Keratinocyte (primary cell): ENCODE results near the gene ATP6V1G3. TPM values are rescaled to one million over a fixed set of nuclear protein-coding genes. Genes with fewer than 3 reads are reported as not detected.

Experiments used
- DNase-seq: peaks from one replicate; pipeline ENCODE4 v3.0.0-alpha.2; 2011; ENCODE audit warnings: low read depth, missing footprints, low spot score
- FAIRE-seq: peaks from 2 replicates; lab custom pipeline; 2011; peaks lifted over from hg19 to GRCh38; lab: Jason Lieb, UNC
- H2AFZ ChIP-seq: 2 replicates; pipeline ENCODE4 v1.6.0; 2012; ENCODE audit warnings: low read length, control low read depth, inconsistent platforms; ENCODE audit not compliant: control insufficient read depth
- H3K27ac ChIP-seq: 2 replicates; pipeline ENCODE4 v1.5.1; 2011; ENCODE audit warnings: low read length; ENCODE audit not compliant: control insufficient read depth, insufficient read depth
- H3K27me3 ChIP-seq: 3 replicates; pipeline ENCODE4 v1.6.0; 2011; ENCODE audit warnings: low read length; ENCODE audit not compliant: control insufficient read depth, insufficient read depth; ENCODE audit errors: extremely low read depth
- H3K36me3 ChIP-seq, 2 experiments: 2 replicates in 1 of 2; 3 replicates in 1 of 2; pipeline ENCODE4 v1.5.1; 2011; ENCODE audit warnings: low read length in 2 of 2, mild to moderate bottlenecking in 1 of 2; ENCODE audit not compliant: control insufficient read depth in 2 of 2, insufficient read depth in 2 of 2; ENCODE audit errors: extremely low read depth in 1 of 2
- H3K4me1 ChIP-seq: 3 replicates; pipeline ENCODE4 v1.5.1; 2011; ENCODE audit warnings: low read length; ENCODE audit not compliant: control insufficient read depth, insufficient read depth; ENCODE audit errors: extremely low read depth
- H3K4me2 ChIP-seq: 3 replicates; pipeline ENCODE4 v1.6.0; 2011; ENCODE audit warnings: low read depth, low read length; ENCODE audit not compliant: control insufficient read depth, insufficient read depth; ENCODE audit errors: extremely low read depth
- H3K4me3 ChIP-seq, 3 experiments: fragments of 200-600 bp in 1 of 3; sonication (generic) in 1 of 3; 2 replicates in 2 of 3; 3 replicates in 1 of 3; pipeline ENCODE4 v1.5.1; 2011 to 2016; ENCODE audit warnings: low read length in 3 of 3, mild to moderate bottlenecking in 3 of 3, control low read depth in 2 of 3, inconsistent platforms in 1 of 3, low read depth in 1 of 3, mixed read lengths in 1 of 3, mixed run types in 1 of 3, moderate library complexity in 1 of 3; ENCODE audit not compliant: control insufficient read depth in 2 of 3, insufficient read depth in 2 of 3; ENCODE audit errors: extremely low read depth in 1 of 3
- H3K79me2 ChIP-seq: 2 replicates; pipeline ENCODE4 v1.6.0; 2012; ENCODE audit warnings: low read length; ENCODE audit not compliant: control insufficient read depth, insufficient read depth
- H3K9ac ChIP-seq: 3 replicates; pipeline ENCODE4 v1.6.0; 2011; ENCODE audit warnings: low read length; ENCODE audit not compliant: control insufficient read depth, insufficient read depth; ENCODE audit errors: extremely low read depth
- H3K9me1 ChIP-seq: 3 replicates; pipeline ENCODE4 v1.6.0; 2011; ENCODE audit warnings: low read length; ENCODE audit not compliant: control insufficient read depth, insufficient read depth; ENCODE audit errors: extremely low read depth
- H3K9me3 ChIP-seq: 2 replicates; pipeline ENCODE4 v1.5.1; 2012; ENCODE audit warnings: low read depth, low read length; ENCODE audit not compliant: control insufficient read depth
- H4K20me1 ChIP-seq: 3 replicates; pipeline ENCODE4 v1.6.0; 2011; ENCODE audit warnings: low read length; ENCODE audit not compliant: control insufficient read depth, insufficient read depth; ENCODE audit errors: extremely low read depth
- EZH2 ChIP-seq: IDR thresholded peaks from one replicate; pipeline ENCODE4 v1.6.1; 2012; ENCODE audit warnings: inconsistent platforms, mild to moderate bottlenecking, low read length, moderate library complexity
- dilution Hi-C: fragments of 300-500 bp; cut with MboI; formaldehyde crosslinking; loops from one replicate; pipeline ENCODE4 v1.7.0; 2020; ENCODE audit warnings: low sequenced_read_pairs; ENCODE audit not compliant: extremely low pct_ligation_motif_present
- polyA plus RNA-seq, 5 experiments: library from polyadenylated mRNA; depleted of rRNA in 3 of 5; stranded (reverse) in 3 of 5; stranded (forward) in 1 of 5; unstranded in 1 of 5; fragments of >200 nt; gene quantifications; 1 replicate in 1 of 5; 2 replicates in 3 of 5; 3 replicates in 1 of 5; pipeline versions ENCODE4 v1.2.1 to v1.2.3, GENCODE V29; 2011 to 2012; ENCODE audit warnings: missing spikeins in 2 of 5, low read depth in 1 of 5, low replicate concordance in 1 of 5
- TF ChIP-seq, protein P1 (sequence below), 3 experiments: IDR thresholded peaks in 1 of 3; conservative IDR thresholded peaks in 1 of 3; optimal IDR thresholded peaks in 1 of 3; 2 replicates in 2 of 3; 3 replicates in 1 of 3; pipeline versions ENCODE3 to v1.5.1; 2011; ENCODE audit warnings: low read length in 3 of 3, mild to moderate bottlenecking in 3 of 3, moderate library complexity in 2 of 3, control low read depth in 1 of 3, inconsistent platforms in 1 of 3; ENCODE audit not compliant: insufficient read depth in 2 of 3; ENCODE audit errors: extremely low read depth in 1 of 3

The ATP6V1G3 gene
- polyA plus RNA-seq, 1 donor (not counting 4 experiments of a cell fraction or from before 2014, with no cell fraction given), result not detected

DNA sequence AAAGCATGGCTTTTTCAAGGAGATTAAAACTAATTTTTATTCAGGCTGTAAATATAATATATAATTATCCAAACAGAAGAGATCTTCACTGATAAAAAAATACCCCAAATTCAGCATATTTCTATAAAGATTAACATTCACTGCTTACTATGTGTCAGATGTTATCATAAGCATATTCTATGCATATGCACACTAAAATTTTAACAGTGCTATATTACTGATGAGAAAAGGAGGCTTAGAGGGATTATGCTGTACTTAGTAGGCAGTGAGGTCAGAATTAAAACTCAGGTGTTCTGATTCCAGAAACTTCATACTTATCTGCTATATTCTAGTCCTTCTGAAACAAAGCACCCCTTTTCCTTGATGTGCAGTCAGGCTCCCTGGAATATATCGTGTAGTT is 33.8 kb upstream of the ATP6V1G3 start:
- Histone ChIP-seq H3K9me1 (no peaks in the 10 kb centered on the region), H4K20me1 (no peaks in the 10 kb centered on the region), H2AFZ (no peak overlapping the region), H3K27ac (no peak overlapping the region), H3K27me3 (no peaks in the 10 kb centered on the region), H3K4me2 (no peak overlapping the region), H3K79me2 (no peaks in the 10 kb centered on the region), H3K9me3 (no peaks in the 10 kb centered on the region), H3K36me3 (no peaks in the 10 kb centered on the region), H3K9ac (no peak overlapping the region), H3K4me1 (no peaks in the 10 kb centered on the region), H3K4me3 (no peak overlapping the region)
- dilution Hi-C loops, result no loop called here
- FAIRE-seq, result no peak
- DNase-seq, result no peak
- TF ChIP-seq, protein P1, sequence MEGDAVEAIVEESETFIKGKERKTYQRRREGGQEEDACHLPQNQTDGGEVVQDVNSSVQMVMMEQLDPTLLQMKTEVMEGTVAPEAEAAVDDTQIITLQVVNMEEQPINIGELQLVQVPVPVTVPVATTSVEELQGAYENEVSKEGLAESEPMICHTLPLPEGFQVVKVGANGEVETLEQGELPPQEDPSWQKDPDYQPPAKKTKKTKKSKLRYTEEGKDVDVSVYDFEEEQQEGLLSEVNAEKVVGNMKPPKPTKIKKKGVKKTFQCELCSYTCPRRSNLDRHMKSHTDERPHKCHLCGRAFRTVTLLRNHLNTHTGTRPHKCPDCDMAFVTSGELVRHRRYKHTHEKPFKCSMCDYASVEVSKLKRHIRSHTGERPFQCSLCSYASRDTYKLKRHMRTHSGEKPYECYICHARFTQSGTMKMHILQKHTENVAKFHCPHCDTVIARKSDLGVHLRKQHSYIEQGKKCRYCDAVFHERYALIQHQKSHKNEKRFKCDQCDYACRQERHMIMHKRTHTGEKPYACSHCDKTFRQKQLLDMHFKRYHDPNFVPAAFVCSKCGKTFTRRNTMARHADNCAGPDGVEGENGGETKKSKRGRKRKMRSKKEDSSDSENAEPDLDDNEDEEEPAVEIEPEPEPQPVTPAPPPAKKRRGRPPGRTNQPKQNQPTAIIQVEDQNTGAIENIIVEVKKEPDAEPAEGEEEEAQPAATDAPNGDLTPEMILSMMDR (optimal IDR thresholded peaks at IDR 0.05 in 1 of 3, IDR thresholded peaks at IDR 0.05 in 1 of 3, conservative IDR thresholded peaks at IDR 0.05 in 1 of 3; ENCODE audit: extremely low read depth in 1 of 3, insufficient read depth in 2 of 3, low read length in 3 of 3), result no peak
- no peak for TF ChIP-seq EZH2

DNA sequence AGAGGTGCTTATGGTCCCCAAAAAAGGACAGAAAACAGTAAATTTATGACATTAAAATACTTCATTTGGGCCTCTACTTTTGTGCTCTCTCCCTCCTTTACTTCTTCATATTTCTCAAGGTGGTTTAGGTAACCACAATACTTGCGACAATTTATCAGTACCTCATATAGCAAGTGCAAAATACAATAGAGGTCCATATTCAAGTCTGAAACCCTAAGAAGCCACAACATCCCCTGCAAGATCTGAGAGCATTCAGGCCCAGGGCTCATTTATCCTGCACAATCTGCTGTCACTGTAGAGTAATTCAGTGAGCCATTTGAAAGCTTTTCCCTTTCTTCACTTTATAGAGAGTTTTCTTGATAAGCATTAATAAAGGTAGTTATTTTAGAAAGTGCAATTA is 24.2 kb upstream of the ATP6V1G3 start:
- FAIRE-seq (no peak), DNase-seq (no peak)
- Histone ChIP-seq H3K36me3 (no peaks in the 10 kb centered on the region), H3K4me1 (peaks cover 7% of the 10 kb centered on the region), H3K4me2 (no peak overlapping the region), H3K79me2 (no peaks in the 10 kb centered on the region), H3K27ac (no peak overlapping the region), H3K27me3 (no peaks in the 10 kb centered on the region), H3K4me3 (no peak overlapping the region), H2AFZ (no peak overlapping the region), H3K9ac (no peak overlapping the region), H4K20me1 (no peaks in the 10 kb centered on the region), H3K9me3 (no peaks in the 10 kb centered on the region), H3K9me1 (no peaks in the 10 kb centered on the region)
- dilution Hi-C loops, result no loop called here
- no peak for TF ChIP-seq EZH2
- TF ChIP-seq, protein P1 (optimal IDR thresholded peaks at IDR 0.05 in 1 of 3, IDR thresholded peaks at IDR 0.05 in 1 of 3, conservative IDR thresholded peaks at IDR 0.05 in 1 of 3; ENCODE audit: extremely low read depth in 1 of 3, insufficient read depth in 2 of 3, low read length in 3 of 3), result no peak
